Islet of Langerhans (tissue), 1 donor: ENCODE results near the gene HRCT1.
"Not testable (repeated sequence)": the region's sequence is repeated elsewhere in the genome, so short reads cannot be mapped to it uniquely, and the experiment has no call there.

ENCODE experiments used
- FAIRE-seq: peaks from one replicate; lab custom pipeline; 2011; peaks lifted over from hg19 to GRCh38; lab: Jason Lieb, UNC

The HRCT1 gene

GRCh38 chr9:35905912-35906679, at the start of gene HRCT1:
HRCT1 (plus strand) TSS chr9:35906202; CDS start chr9:35906288, 86 bp downstream.
- FAIRE-seq: no peak

- FAIRE-seq: no peak
Observed at GRCh38 chr9:35856206-35856605, 49.8 kb upstream of the HRCT1 start.

DNA sequence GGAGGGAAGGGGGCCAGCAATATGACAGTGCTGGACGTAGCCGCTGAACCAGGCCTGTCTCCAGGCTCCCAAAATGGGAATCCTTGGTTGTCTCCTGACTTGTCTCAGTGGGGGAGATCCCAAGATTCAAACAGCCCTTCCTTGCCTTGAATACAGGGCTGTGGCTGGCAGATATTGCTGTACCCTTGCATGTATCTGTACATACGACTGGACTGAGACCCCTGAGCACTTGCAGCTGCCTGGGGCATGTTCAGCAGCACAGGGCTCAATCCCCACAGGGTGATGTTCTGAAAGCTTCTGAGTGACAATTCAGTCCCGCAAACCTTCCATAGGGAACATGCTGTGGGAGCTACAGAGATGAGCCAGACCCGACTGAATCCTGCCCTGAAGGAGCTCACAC, 49.1 kb upstream of the HRCT1 start:
- no peak for FAIRE-seq

GRCh38 chr9:35858458-35858857, 47.5 kb upstream of the HRCT1 start:
- no peak for FAIRE-seq

DNA sequence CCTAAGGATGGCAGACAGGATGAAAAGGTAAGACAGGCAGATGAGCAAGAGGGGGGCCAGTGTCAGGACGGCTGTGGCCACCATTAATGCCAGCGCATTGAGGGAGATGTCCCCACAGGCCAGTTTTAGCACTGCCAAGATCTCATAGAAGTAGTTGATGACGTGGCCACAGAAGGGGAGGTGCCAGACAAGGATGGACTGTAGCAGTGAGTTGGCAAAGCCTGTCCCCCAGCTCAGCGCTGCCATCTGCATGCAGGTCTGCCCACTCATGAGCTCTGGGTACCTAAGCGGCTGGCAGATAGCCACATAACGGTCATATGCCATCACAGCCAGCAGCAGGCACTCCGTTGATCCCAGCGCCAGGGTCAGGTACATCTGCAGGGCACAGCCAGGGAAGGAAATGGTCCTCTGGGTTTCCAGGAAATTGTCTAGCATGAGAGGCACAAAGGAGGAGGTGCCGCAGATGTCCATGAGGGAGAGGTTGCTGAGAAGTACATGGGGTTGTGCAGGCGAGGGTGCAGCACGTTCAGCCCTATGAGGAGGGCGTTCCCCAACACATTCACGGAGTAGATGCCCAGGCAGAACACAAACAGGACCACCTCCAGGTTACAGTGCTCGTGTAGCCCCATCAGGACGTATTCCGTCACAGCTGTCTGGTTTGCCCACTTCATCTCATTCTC, 46.6 kb upstream of the HRCT1 start:
- no peak for FAIRE-seq

DNA sequence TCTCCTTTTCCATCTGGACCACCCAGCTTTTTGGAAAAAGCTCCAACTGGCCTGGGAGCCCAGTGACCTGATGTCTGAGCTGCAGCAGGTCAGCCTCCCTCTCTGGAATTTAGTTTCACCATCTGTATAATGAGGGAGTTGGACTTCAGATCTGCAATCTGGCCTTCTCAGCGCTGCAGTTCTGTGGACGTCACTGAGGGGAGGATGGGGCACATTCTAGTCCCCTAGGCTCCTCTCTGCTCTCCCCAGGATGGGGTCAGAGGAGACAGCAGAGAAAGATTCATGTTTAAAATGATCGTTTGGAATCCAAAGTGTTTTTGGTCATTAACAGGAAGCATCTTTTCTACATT, 46.0 kb upstream of the HRCT1 start:
- no peak for FAIRE-seq

GRCh38 chr9:35861161-35861897, 44.7 kb upstream of the HRCT1 start:
- FAIRE-seq: no peak

- FAIRE-seq: no peak
Observed at GRCh38 chr9:35862328-35862727, 43.7 kb upstream of the HRCT1 start.

DNA sequence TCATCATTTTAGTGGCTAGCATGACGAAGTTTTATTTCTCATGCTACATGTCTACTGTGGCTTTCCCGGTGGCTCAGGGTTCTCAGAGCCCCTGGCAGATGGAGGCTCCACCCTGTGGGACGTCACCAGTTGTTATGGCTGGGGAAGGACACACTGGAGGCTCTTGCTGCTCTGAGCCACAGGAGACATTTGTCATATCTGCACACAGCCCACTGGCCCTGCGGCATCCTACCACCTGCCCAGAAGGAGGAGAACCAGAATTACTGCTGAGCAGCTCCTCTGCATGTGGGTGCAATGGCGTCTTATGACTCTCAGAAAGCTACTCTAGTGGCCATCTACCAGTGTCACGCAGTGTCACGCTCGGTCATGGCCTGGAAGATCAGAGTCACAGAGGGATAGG, 42.4 kb upstream of the HRCT1 start:
- no peak for FAIRE-seq

DNA sequence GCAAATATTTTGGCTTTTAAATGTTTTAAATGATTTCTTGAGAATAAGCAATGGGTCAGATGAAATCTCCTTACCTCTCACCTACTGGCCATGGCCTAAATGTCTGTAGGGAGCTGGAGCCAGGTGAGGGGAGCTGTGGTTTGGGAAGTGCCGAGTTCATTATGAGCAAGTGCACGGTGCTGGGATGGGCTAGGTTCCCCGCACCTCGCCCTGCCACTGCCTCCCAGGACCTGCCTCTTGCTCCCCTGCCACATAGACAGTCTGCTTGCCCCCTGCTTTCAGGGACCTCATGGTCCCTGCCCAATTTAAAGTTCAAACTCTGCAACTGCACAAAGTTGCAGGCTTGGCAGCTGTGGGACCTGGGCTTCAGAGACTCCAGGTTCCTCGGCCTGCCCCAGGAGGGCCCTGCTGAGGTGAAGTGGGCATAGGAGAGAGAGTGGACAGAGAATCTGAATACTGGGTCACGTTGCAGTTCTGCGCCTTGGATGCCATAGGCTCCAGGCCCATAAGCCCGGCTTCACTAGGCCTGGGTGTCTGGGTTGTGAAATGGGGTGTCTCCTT, 41.2 kb upstream of the HRCT1 start:
- no peak for FAIRE-seq

- no peak for FAIRE-seq
Observed at GRCh38 chr9:35867538-35867937, 38.5 kb upstream of the HRCT1 start.

DNA sequence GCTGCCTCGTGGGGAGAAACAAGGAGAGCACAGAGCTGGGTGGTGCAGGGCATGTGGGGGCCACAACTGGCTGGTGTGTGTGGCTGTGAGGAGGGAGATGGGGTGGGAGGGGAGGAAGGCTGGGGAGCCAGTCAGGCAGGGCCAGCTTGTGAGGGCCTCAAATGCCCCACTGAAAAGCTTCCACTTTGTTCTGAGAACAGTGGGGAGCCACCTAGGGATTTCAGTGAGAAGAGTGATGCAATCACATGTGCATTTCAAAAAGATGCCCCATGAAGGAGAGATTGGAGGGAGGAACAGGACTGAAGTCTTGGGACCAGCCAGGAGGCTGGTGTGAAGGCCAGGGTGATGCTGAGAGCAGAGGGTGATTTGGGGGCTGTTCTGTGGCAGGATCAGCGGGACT, 37.1 kb upstream of the HRCT1 start:
- FAIRE-seq: no peak

DNA sequence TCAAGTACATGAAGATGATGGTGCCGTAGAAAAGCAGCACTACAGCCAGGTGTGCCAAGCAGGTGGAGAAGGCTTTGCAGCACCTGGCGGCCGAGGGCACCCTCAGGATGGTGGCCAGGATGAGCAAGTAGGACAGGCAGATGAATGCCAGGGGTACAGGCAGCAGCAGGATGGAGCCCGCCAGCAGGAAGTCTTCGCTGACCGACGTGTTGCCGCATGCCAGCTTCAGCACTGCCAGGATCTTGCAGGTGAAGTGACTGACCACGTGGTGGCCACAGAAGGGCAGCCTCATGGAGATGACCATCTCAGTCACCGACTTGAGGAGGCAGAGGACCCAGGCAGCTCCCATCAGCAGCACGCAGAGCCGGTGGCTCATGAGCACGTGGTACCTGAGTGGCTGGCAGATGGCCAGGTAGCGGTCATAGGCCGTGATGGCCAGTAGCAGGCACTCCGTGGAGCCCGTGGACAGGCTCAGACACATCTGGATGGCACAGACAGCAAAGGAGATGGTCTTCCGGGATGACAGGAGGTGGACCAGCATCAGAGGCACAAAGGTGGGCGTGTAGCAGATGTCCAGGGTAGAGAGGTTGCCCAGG, 36.3 kb upstream of the HRCT1 start:
- no peak for FAIRE-seq

- no peak for FAIRE-seq
Observed at GRCh38 chr9:35870351-35870923, 35.6 kb upstream of the HRCT1 start, which contains the start of gene OR13J1. OR13J1 (minus strand) TSS chr9:35870401; CDS start chr9:35870401, 0 bp downstream.

- FAIRE-seq: no peak
Observed at GRCh38 chr9:35871545-35871944, 34.5 kb upstream of the HRCT1 start.

DNA sequence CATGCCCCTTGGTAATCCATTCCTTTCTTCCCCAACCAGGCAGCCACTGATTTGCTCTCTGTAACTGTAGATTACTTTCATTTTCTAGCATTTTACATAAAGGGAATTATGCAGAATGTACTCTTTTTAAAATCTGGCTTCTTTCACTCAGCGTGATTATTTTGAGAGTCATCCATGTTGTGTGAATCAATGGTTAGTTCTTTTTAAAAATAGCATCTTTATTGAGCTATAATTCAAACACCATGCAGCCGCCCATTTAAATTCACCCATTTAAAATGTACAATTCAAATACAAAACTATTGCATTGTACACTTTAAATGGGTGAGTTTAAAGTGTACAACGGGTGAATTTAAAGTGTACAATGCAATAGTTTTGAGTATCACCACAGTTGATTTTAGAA, 33.5 kb upstream of the HRCT1 start:
- FAIRE-seq: no peak

- FAIRE-seq: peak; percentile 98
Observed at GRCh38 chr9:35882263-35882848, 23.6 kb upstream of the HRCT1 start.

GRCh38 chr9:35882996-35883395, 23.0 kb upstream of the HRCT1 start:
- FAIRE-seq: no peak

- FAIRE-seq: not testable (repeated sequence)
Observed at GRCh38 chr9:35884908-35885307, 21.1 kb upstream of the HRCT1 start.

DNA sequence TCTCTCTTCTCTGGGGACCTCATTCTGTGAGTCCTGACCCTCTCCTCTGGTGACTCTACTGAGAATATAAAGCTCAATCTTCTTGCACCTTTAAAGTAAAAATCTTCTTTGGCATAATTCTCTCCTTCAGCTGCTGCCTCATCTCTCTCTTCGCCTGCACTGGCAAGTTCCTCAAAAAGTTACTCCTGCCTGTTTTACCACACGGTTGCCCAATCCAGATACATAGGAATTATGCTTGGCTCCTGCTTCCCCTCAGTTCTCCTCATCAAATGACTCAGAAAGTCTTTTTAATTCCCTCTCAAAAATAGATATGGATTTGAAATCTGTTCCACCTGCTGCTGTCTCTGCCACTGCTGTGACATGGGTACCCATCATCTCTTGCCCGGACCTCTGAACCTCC, 14.4 kb upstream of the HRCT1 start:
- FAIRE-seq: no peak

DNA sequence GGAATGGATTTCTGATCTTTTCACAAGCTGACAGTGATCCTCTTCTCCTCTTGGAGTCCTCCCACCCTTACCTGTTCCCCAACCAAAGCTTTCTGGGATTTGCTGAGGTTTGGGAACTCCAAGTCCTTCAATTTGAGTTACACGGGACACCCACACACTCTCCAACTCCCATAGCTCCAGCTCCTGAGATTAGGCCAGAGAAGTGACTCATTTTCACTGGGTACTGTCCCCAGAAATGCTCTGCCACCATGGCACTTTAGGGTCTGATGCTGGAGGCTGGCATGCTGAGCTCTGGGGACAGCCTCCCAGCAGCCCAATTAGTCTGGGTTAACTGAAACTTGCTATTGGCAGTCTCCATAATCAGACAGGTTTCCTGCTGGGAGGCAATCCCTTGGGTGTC, 14.0 kb upstream of the HRCT1 start:
- FAIRE-seq: no peak

DNA sequence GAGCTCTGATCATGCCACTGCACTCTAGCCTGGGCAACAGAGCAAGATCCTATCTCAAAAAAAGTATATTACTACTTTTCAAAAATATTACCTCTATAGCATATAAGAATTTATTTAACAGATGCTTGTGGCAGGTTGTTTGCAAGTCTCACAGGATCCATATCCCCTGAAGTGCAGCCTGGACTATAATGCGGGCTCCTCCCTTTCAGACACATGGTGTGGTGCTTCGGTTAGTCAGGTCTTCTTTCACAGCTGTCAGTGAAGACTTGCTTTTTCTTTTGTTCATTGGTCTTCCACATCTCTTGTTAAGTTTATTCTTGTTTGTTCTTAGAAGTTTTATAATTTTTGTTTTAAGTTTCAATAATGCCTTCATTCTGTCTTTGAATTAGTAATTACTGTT, 9.4 kb upstream of the HRCT1 start:
- FAIRE-seq: no peak
